Keratinocyte (primary cell): ENCODE measurements around the gene SETD2. TPM values are rescaled to one million over a fixed set of nuclear protein-coding genes. Genes with fewer than 3 reads are reported as not detected.

ENCODE experiments used
- DNase-seq: peaks from one replicate; pipeline ENCODE4 v3.0.0-alpha.2; 2011; ENCODE audit warnings: low read depth, missing footprints, low spot score
- FAIRE-seq: peaks from 2 replicates; lab custom pipeline; 2011; peaks lifted over from hg19 to GRCh38; lab: Jason Lieb, UNC
- H2AFZ ChIP-seq: 2 replicates; pipeline ENCODE4 v1.6.0; 2012; ENCODE audit warnings: low read length, control low read depth, inconsistent platforms; ENCODE audit not compliant: control insufficient read depth
- H3K27ac ChIP-seq: 2 replicates; pipeline ENCODE4 v1.5.1; 2011; ENCODE audit warnings: low read length; ENCODE audit not compliant: control insufficient read depth, insufficient read depth
- H3K27me3 ChIP-seq: 3 replicates; pipeline ENCODE4 v1.6.0; 2011; ENCODE audit warnings: low read length; ENCODE audit not compliant: control insufficient read depth, insufficient read depth; ENCODE audit errors: extremely low read depth
- H3K36me3 ChIP-seq, 2 experiments: 2 replicates in 1 of 2; 3 replicates in 1 of 2; pipeline ENCODE4 v1.5.1; 2011; ENCODE audit warnings: low read length in 2 of 2, mild to moderate bottlenecking in 1 of 2; ENCODE audit not compliant: control insufficient read depth in 2 of 2, insufficient read depth in 2 of 2; ENCODE audit errors: extremely low read depth in 1 of 2
- H3K4me1 ChIP-seq: 3 replicates; pipeline ENCODE4 v1.5.1; 2011; ENCODE audit warnings: low read length; ENCODE audit not compliant: control insufficient read depth, insufficient read depth; ENCODE audit errors: extremely low read depth
- H3K4me2 ChIP-seq: 3 replicates; pipeline ENCODE4 v1.6.0; 2011; ENCODE audit warnings: low read depth, low read length; ENCODE audit not compliant: control insufficient read depth, insufficient read depth; ENCODE audit errors: extremely low read depth
- H3K4me3 ChIP-seq, 3 experiments: fragments of 200-600 bp in 1 of 3; sonication (generic) in 1 of 3; 2 replicates in 2 of 3; 3 replicates in 1 of 3; pipeline ENCODE4 v1.5.1; 2011 to 2016; ENCODE audit warnings: low read length in 3 of 3, mild to moderate bottlenecking in 3 of 3, control low read depth in 2 of 3, inconsistent platforms in 1 of 3, low read depth in 1 of 3, mixed read lengths in 1 of 3, mixed run types in 1 of 3, moderate library complexity in 1 of 3; ENCODE audit not compliant: control insufficient read depth in 2 of 3, insufficient read depth in 2 of 3; ENCODE audit errors: extremely low read depth in 1 of 3
- H3K79me2 ChIP-seq: 2 replicates; pipeline ENCODE4 v1.6.0; 2012; ENCODE audit warnings: low read length; ENCODE audit not compliant: control insufficient read depth, insufficient read depth
- H3K9ac ChIP-seq: 3 replicates; pipeline ENCODE4 v1.6.0; 2011; ENCODE audit warnings: low read length; ENCODE audit not compliant: control insufficient read depth, insufficient read depth; ENCODE audit errors: extremely low read depth
- H3K9me1 ChIP-seq: 3 replicates; pipeline ENCODE4 v1.6.0; 2011; ENCODE audit warnings: low read length; ENCODE audit not compliant: control insufficient read depth, insufficient read depth; ENCODE audit errors: extremely low read depth
- H3K9me3 ChIP-seq: 2 replicates; pipeline ENCODE4 v1.5.1; 2012; ENCODE audit warnings: low read depth, low read length; ENCODE audit not compliant: control insufficient read depth
- H4K20me1 ChIP-seq: 3 replicates; pipeline ENCODE4 v1.6.0; 2011; ENCODE audit warnings: low read length; ENCODE audit not compliant: control insufficient read depth, insufficient read depth; ENCODE audit errors: extremely low read depth
- CTCF ChIP-seq, 3 experiments: IDR thresholded peaks in 1 of 3; conservative IDR thresholded peaks in 1 of 3; optimal IDR thresholded peaks in 1 of 3; 2 replicates in 2 of 3; 3 replicates in 1 of 3; pipeline versions ENCODE3 to v1.5.1; 2011; ENCODE audit warnings: low read length in 3 of 3, mild to moderate bottlenecking in 3 of 3, moderate library complexity in 2 of 3, control low read depth in 1 of 3, inconsistent platforms in 1 of 3; ENCODE audit not compliant: insufficient read depth in 2 of 3; ENCODE audit errors: extremely low read depth in 1 of 3
- EZH2 ChIP-seq: IDR thresholded peaks from one replicate; pipeline ENCODE4 v1.6.1; 2012; ENCODE audit warnings: inconsistent platforms, mild to moderate bottlenecking, low read length, moderate library complexity
- dilution Hi-C: fragments of 300-500 bp; cut with MboI; formaldehyde crosslinking; loops from one replicate; pipeline ENCODE4 v1.7.0; 2020; ENCODE audit warnings: low sequenced_read_pairs; ENCODE audit not compliant: extremely low pct_ligation_motif_present
- polyA plus RNA-seq, 5 experiments: library from polyadenylated mRNA; depleted of rRNA in 3 of 5; stranded (reverse) in 3 of 5; stranded (forward) in 1 of 5; unstranded in 1 of 5; fragments of >200 nt; gene quantifications; 1 replicate in 1 of 5; 2 replicates in 3 of 5; 3 replicates in 1 of 5; pipeline versions ENCODE4 v1.2.1 to v1.2.3, GENCODE V29; 2011 to 2012; ENCODE audit warnings: missing spikeins in 2 of 5, low read depth in 1 of 5, low replicate concordance in 1 of 5

Gene SETD2
- polyA plus RNA-seq, 1 donor (not counting 4 experiments of a cell fraction or from before 2014, with no cell fraction given): 23.3 TPM

GRCh38 chr3:47086071-47086470 is 77.8 kb downstream of the SETD2 start:
- Histone ChIP-seq H3K4me3 (no peak overlapping the region), H4K20me1 (no peaks in the 10 kb centered on the region), H3K27ac (no peak overlapping the region), H3K9ac (no peak overlapping the region), H3K4me1 (no peaks in the 10 kb centered on the region), H3K9me3 (no peaks in the 10 kb centered on the region), H3K36me3 (peaks cover 14 to 29% of the 10 kb centered on the region in 2 experiments), H3K9me1 (no peaks in the 10 kb centered on the region), H3K4me2 (no peak overlapping the region), H2AFZ (no peak overlapping the region), H3K27me3 (no peaks in the 10 kb centered on the region), H3K79me2 (peaks cover 7% of the 10 kb centered on the region)
- DNase-seq (no peak), FAIRE-seq (no peak)
- TF ChIP-seq CTCF (optimal IDR thresholded peaks at IDR 0.05 in 1 of 3, IDR thresholded peaks at IDR 0.05 in 1 of 3, conservative IDR thresholded peaks at IDR 0.05 in 1 of 3; ENCODE audit: extremely low read depth in 1 of 3, insufficient read depth in 2 of 3, low read length in 3 of 3) (no peak), EZH2 (no peak)
- dilution Hi-C loops: no loop called here

GRCh38 chr3:47083786-47084185 is 80.1 kb downstream of the SETD2 start:
- Histone ChIP-seq H3K79me2 (peaks cover 7% of the 10 kb centered on the region), H3K9me1 (no peaks in the 10 kb centered on the region), H4K20me1 (no peaks in the 10 kb centered on the region), H3K4me2 (no peak overlapping the region), H3K4me3 (no peak overlapping the region), H3K36me3 (peaks cover 15 to 27% of the 10 kb centered on the region in 2 experiments), H3K9me3 (no peaks in the 10 kb centered on the region), H3K27ac (no peak overlapping the region), H3K27me3 (no peaks in the 10 kb centered on the region), H2AFZ (no peak overlapping the region), H3K9ac (no peak overlapping the region), H3K4me1 (no peaks in the 10 kb centered on the region)
- dilution Hi-C loops: no loop called here
- no peak for TF ChIP-seq CTCF (optimal IDR thresholded peaks at IDR 0.05 in 1 of 3, IDR thresholded peaks at IDR 0.05 in 1 of 3, conservative IDR thresholded peaks at IDR 0.05 in 1 of 3; ENCODE audit: extremely low read depth in 1 of 3, insufficient read depth in 2 of 3, low read length in 3 of 3)
- no peak for TF ChIP-seq EZH2
- DNase-seq (no peak), FAIRE-seq (no peak)
